Measurements from ENCODE around the gene CTXND2. TPM values are rescaled to one million over a fixed set of nuclear protein-coding genes. Genes with fewer than 3 reads are reported as not detected.

CTXND2 gene
- total and polyA plus RNA-seq, 2 of the 8 experiments (the other 6 are each of a cell fraction or from before 2014, with no cell fraction given), result not detected

DNA sequence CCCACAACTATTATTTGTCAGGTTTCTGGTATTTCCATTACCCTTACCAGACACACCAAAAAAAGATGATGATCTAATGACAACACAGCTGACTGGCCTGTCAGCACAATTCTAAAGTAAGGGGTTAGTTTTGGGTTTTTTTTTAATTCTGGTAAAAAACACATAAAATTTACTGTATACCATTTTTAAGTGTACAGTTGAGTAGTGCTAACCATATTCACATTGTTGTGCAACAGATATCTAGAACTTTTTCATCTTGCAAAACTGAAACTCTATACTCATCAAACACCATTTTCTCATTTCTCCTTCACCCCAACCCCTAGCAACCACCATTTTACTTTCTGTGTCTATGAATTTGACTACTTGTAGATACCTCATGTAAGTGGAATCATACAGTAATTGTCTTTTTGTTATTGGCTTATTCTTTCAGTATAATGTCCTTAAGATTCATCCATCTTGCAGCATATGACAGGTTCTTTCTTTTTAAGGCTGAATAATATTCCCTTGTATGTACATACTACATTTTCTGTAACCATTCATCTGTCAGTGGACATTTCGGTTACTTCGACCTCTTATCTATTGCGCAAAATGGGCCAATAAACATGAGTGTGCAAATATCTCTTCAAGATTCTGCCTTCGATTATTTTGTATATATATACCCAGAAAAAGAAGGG, 40.3 kb upstream of the CTXND2 start:
- no peaks in the 10 kb centered on the region for H3K79me1 ChIP-seq (ENCODE audit: low read depth, low read length)
- CTCF ChIA-PET (ENCODE audit: partially characterized antibody), result no interaction called here

More for the DNA sequence above, 40.3 kb upstream of the CTXND2 start:
- 88% methylated on average over 4 of the region's 4 CpGs; no CpG with 5 or more reads in 1 of the 2 experiments for WGBS, 2 experiments (ENCODE audit: extremely low coverage in 1 of 2, insufficient coverage in 1 of 2, insufficient read length in 1 of 2, insufficient replicate concordance in 2 of 2, low coverage in 1 of 2, low lambda C conversion rate in 2 of 2, missing lambda C conversion rate in 1 of 2)
- Histone ChIP-seq H3K23me2 (ENCODE audit: low read depth, low read length) (no peaks in the 10 kb centered on the region), H4K20me1 (replicated peaks in 1 of 2; ENCODE audit: control insufficient read depth in 1 of 2, insufficient read depth in 2 of 2, low read length in 2 of 2) (no peaks in the 10 kb centered on the region), H3K79me2 (ENCODE audit: control insufficient read depth in 1 of 2, insufficient read depth in 2 of 2, low read length in 2 of 2) (no peaks in the 10 kb centered on the region), H4K8ac (ENCODE audit: extremely low read depth, insufficient read depth, low read length) (no peak overlapping the region), H3K4me1 (replicated peaks in 1 of 4; ENCODE audit: control insufficient read depth in 3 of 4, insufficient read depth in 4 of 4, low read length in 3 of 4) (no peaks in the 10 kb centered on the region), H4K5ac (ENCODE audit: insufficient read length, low read depth, low read length) (no peak overlapping the region), H3K4me2 (ENCODE audit: insufficient read depth in 1 of 2, low read depth in 2 of 2, low read length in 2 of 2) (no peak overlapping the region), H3K23ac (ENCODE audit: insufficient read length) (no peak overlapping the region), H2AK5ac (ENCODE audit: low read depth, low read length) (no peak overlapping the region), H3K27ac (ENCODE audit: low read depth, low read length) (no peak overlapping the region), H3K9ac (replicated peaks in 1 of 4; ENCODE audit: extremely low read depth in 1 of 4, low read depth in 3 of 4, low read length in 3 of 4) (no peak overlapping the region), H3K4ac (replicated peaks; ENCODE audit: insufficient read length, low read depth, low read length) (no peak overlapping the region), H3K27me3 (replicated peaks in 1 of 4; ENCODE audit: control insufficient read depth in 3 of 4, extremely low read depth in 1 of 4, insufficient read depth in 3 of 4, low read length in 3 of 4) (no peaks in the 10 kb centered on the region), H2BK5ac (ENCODE audit: low read depth, low read length) (no peak overlapping the region), H2BK20ac (ENCODE audit: low read length) (no peak overlapping the region), H2BK12ac (ENCODE audit: low read depth, low read length) (no peak overlapping the region), H2BK120ac (replicated peaks; ENCODE audit: low read depth, low read length) (no peak overlapping the region), H3K4me3 (ENCODE audit: extremely low read depth in 1 of 4, insufficient read depth in 2 of 4, low read depth in 3 of 4, low read length in 4 of 4) (no peak overlapping the region), H3K18ac (ENCODE audit: extremely low read depth, low read length) (no peak overlapping the region), H3K56ac (replicated peaks; ENCODE audit: insufficient read length, low read depth, low read length) (no peak overlapping the region), H3K36me3 (ENCODE audit: control insufficient read depth in 2 of 4, insufficient read depth in 4 of 4, low read length in 3 of 4) (peaks cover 0 to 5% (median 0%) of the 10 kb centered on the region in 4 experiments; a peak in 1 of 8 replicates), H2BK15ac (ENCODE audit: low read length) (no peak overlapping the region), H3K14ac (ENCODE audit: insufficient read length) (no peak overlapping the region), H4K91ac (replicated peaks; ENCODE audit: insufficient read length, low read length) (no peak overlapping the region), H2AFZ (ENCODE audit: low read length) (no peak overlapping the region), H3K9me3 (ENCODE audit: insufficient read depth in 2 of 2, low read depth in 1 of 2, low read length in 1 of 2) (peaks cover 0 to 7% of the 10 kb centered on the region in 2 experiments; a peak in 1 of 4 replicates)
- TF ChIP-seq YY1 (IDR thresholded peaks at IDR 0.05; ENCODE audit: low read depth, low read length) (no peak), CBX5 (IDR thresholded peaks at IDR 0.05; ENCODE audit: low read depth, low read length) (no peak), SP2 (IDR thresholded peaks at IDR 0.05; ENCODE audit: low read length) (no peak), SRF (IDR thresholded peaks at IDR 0.05; ENCODE audit: low read depth, low read length) (no peak), HDAC2 (IDR thresholded peaks at IDR 0.05; ENCODE audit: borderline replicate concordance in 1 of 2, low read depth in 2 of 2, low read length in 2 of 2) (no peak), EP300 (IDR thresholded peaks at IDR 0.05; ENCODE audit: borderline replicate concordance in 1 of 2, low read depth in 2 of 2, low read length in 2 of 2) (no peak), POLR2A (IDR thresholded peaks at IDR 0.05; ENCODE audit: control extremely low read depth in 1 of 2, low read depth in 2 of 2, low read length in 2 of 2) (no peak)
- FAIRE-seq, result no peak
- no peak for DNase-seq (ENCODE audit: low read depth in 1 of 2, low spot score in 2 of 2)
- POLR2A ChIA-PET (ENCODE audit: partially characterized antibody), result no interaction called here

All from H1 (cell line).